GM12878 (cell line): ENCODE data around the gene C10orf90. TPM values are rescaled to one million over a fixed set of nuclear protein-coding genes. Genes with fewer than 3 reads are reported as not detected.

Experiments
- ATAC-seq: fragments of 200-7000 bp; cut with Tn5 transposase; 3 replicates; pipeline ENCODE4 v1.9.1; 2020; ENCODE audit warnings: mild to moderate bottlenecking, moderate library complexity
- BruUV-seq: library from RNA; stranded (reverse); fragments of 400-500 nt; replicated peaks from 2 replicates; lab custom pipeline; 2021; lab: Mats Ljungman, UMichigan
- CTCF ChIA-PET: fragments of 300-600 bp; sonication (Branson Sonifier 250); formaldehyde crosslinking; extraction: SDS; loops from one replicate; lab custom pipeline; 2021; ENCODE audit warnings: inconsistent platforms; lab: Yijun Ruan, JAX
- POLR2A ChIA-PET: fragments of 350-600 bp; formaldehyde crosslinking; extraction: SDS; loops from one replicate; lab custom pipeline; 2021; ENCODE audit warnings: inconsistent platforms; lab: Charles Lee
- RAD21 ChIA-PET: fragments of 300-600 bp; sonication (Branson Sonifier 250); formaldehyde crosslinking; loops from one replicate; lab custom pipeline; 2023; ENCODE audit warnings: antibody characterized with exemption; ENCODE audit not compliant: unreplicated experiment; lab: Charles Lee
- SMC1A ChIA-PET: fragments of 300-600 bp; sonication (Branson Sonifier 250); formaldehyde crosslinking; loops from one replicate; lab custom pipeline; 2023; ENCODE audit not compliant: unreplicated experiment, uncharacterized antibody; lab: Charles Lee
- DNase-seq: peaks from one replicate; pipeline ENCODE4 v3.0.0-alpha.2; 2011; ENCODE audit warnings: low read depth, low spot score
- FAIRE-seq: peaks from 3 replicates; lab custom pipeline; 2011; peaks lifted over from hg19 to GRCh38; lab: Jason Lieb, UNC
- H2AFZ ChIP-seq: 2 replicates; pipeline ENCODE4 v1.6.0; 2011; ENCODE audit warnings: low read depth, low read length, control low read depth; ENCODE audit not compliant: control insufficient read depth
- H3K27ac ChIP-seq: 2 replicates; pipeline ENCODE4 v1.5.1; 2011; ENCODE audit warnings: control low read depth; ENCODE audit not compliant: control insufficient read depth, insufficient read depth
- H3K27me3 ChIP-seq, 2 experiments: replicated peaks in 1 of 2; 2 replicates each; pipeline versions ENCODE4 v1.6.0 to v1.6.1; 2011; ENCODE audit warnings: low read length in 1 of 2; ENCODE audit not compliant: control insufficient read depth in 2 of 2, insufficient read depth in 2 of 2
- H3K36me3 ChIP-seq, 2 experiments: 2 replicates each; pipeline ENCODE4 v1.5.1; 2011; ENCODE audit warnings: low read length in 1 of 2; ENCODE audit not compliant: control insufficient read depth in 2 of 2, insufficient read depth in 2 of 2
- H3K4me1 ChIP-seq: 2 replicates; pipeline ENCODE4 v1.6.1; 2011; ENCODE audit warnings: mild to moderate bottlenecking, low read length, moderate library complexity, mixed read lengths; ENCODE audit not compliant: control insufficient read depth, insufficient read depth
- H3K4me2 ChIP-seq: 2 replicates; pipeline ENCODE4 v1.6.0; 2011; ENCODE audit warnings: control low read depth; ENCODE audit not compliant: control insufficient read depth, insufficient read depth
- H3K4me3 ChIP-seq: fragments of 200-600 bp; sonication (generic); 2 replicates; pipeline ENCODE4 v1.5.1; 2016
- H3K79me2 ChIP-seq: 2 replicates; pipeline ENCODE4 v1.6.0; 2011; ENCODE audit warnings: low read length; ENCODE audit not compliant: control insufficient read depth, insufficient read depth
- H3K9ac ChIP-seq: 2 replicates; pipeline ENCODE4 v1.8.0; 2011; ENCODE audit warnings: low read length, control low read depth, mixed read lengths; ENCODE audit not compliant: control insufficient read depth, insufficient read depth
- H3K9me3 ChIP-seq: replicated peaks from 3 replicates; pipeline ENCODE4 v1.5.1; 2011; ENCODE audit warnings: mild to moderate bottlenecking, low read length; ENCODE audit not compliant: control insufficient read depth, insufficient read depth
- H4K20me1 ChIP-seq: 2 replicates; pipeline ENCODE4 v1.6.0; 2011; ENCODE audit not compliant: control insufficient read depth, insufficient read depth
- CREB1 ChIP-seq: IDR thresholded peaks from 2 replicates; pipeline ENCODE4 v1.6.1; 2012; ENCODE audit warnings: low read depth, mild to moderate bottlenecking, inconsistent platforms
- E4F1 ChIP-seq: fragments of 450-650 bp; IDR thresholded peaks from 2 replicates; pipeline ENCODE4 v1.6.1; 2018; ENCODE audit warnings: borderline replicate concordance, mild to moderate bottlenecking; ENCODE audit not compliant: partially characterized antibody
- EGR1 ChIP-seq, 2 experiments: IDR thresholded peaks; 1 replicate in 1 of 2; 2 replicates in 1 of 2; pipeline ENCODE4 v1.6.1; 2011 to 2012; ENCODE audit warnings: low read depth in 2 of 2, low read length in 2 of 2, borderline replicate concordance in 1 of 2, mild to moderate bottlenecking in 1 of 2, moderate library complexity in 1 of 2
- ELK1 ChIP-seq: IDR thresholded peaks from 2 replicates; pipeline ENCODE4 v1.6.1; 2012; ENCODE audit warnings: low read depth, low read length, improper control_type of control experiment
- KLF5 ChIP-seq: fragments of 450-650 bp; IDR thresholded peaks from 2 replicates; pipeline ENCODE4 v1.6.1; 2014; ENCODE audit warnings: mild to moderate bottlenecking; ENCODE audit not compliant: partially characterized antibody
- MTA2 ChIP-seq: fragments of 450-650 bp; IDR thresholded peaks from 2 replicates; pipeline ENCODE4 v1.6.1; 2016; ENCODE audit warnings: low read depth, mild to moderate bottlenecking, moderate library complexity
- MTA3 ChIP-seq: IDR thresholded peaks from 2 replicates; pipeline ENCODE4 v1.6.1; 2012; ENCODE audit warnings: low read length, inconsistent platforms, borderline replicate concordance
- NFIC ChIP-seq: IDR thresholded peaks from 2 replicates; pipeline ENCODE4 v1.6.1; 2012; ENCODE audit warnings: low read depth, mild to moderate bottlenecking, inconsistent platforms, low read length, moderate library complexity
- NFYB ChIP-seq: IDR thresholded peaks from 2 replicates; pipeline ENCODE4 v1.6.1; 2011; ENCODE audit warnings: low read depth, mild to moderate bottlenecking, low read length, improper control_type of control experiment, moderate library complexity; ENCODE audit not compliant: insufficient read depth
- NKRF ChIP-seq: fragments of 450-650 bp; conservative IDR thresholded peaks from 2 replicates; pipeline ENCODE4 v1.6.1; 2017; ENCODE audit warnings: mild to moderate bottlenecking, moderate library complexity
- RB1 ChIP-seq: fragments of 450-650 bp; formaldehyde crosslinking; IDR thresholded peaks from 2 replicates; pipeline ENCODE4 v1.6.1; 2017; ENCODE audit warnings: mild to moderate bottlenecking, borderline replicate concordance
- RFX5 ChIP-seq: IDR thresholded peaks from 2 replicates; pipeline ENCODE4 v1.6.1; 2011; ENCODE audit warnings: low read depth, low read length, improper control_type of control experiment
- ZNF384 ChIP-seq: IDR thresholded peaks from 2 replicates; pipeline ENCODE4 v1.6.1; 2012; ENCODE audit warnings: low read depth, mild to moderate bottlenecking, low read length, improper control_type of control experiment, borderline replicate concordance
- ZNF622 ChIP-seq: fragments of 450-650 bp; IDR thresholded peaks from 2 replicates; pipeline ENCODE4 v1.6.1; 2017; ENCODE audit warnings: mild to moderate bottlenecking, inconsistent platforms
- WGBS: methylation state at CpG from one replicate; pipeline ENCODE4 v1.1.6; 2016; ENCODE audit warnings: low lambda C conversion rate; ENCODE audit not compliant: insufficient replicate concordance, insufficient coverage; ENCODE audit errors: missing lambda C conversion rate; 5-methylcytosine and 5-hydroxymethylcytosine counted together
- in situ Hi-C: fragments of 300-500 bp; cut with MboI; formaldehyde crosslinking; loops from 9 replicates; pipeline ENCODE4 v1.14.3; 2018; ENCODE audit warnings: mixed read lengths
- intact Hi-C: fragments of 100-400 bp; cut with micrococcal nuclease; formaldehyde crosslinking; loops from one replicate; pipeline ENCODE4 v1.14.2; 2022; ENCODE audit not compliant: unreplicated experiment
- polyA plus RNA-seq, 11 experiments: library from polyadenylated mRNA; depleted of rRNA in 4 of 11; unstranded in 6 of 11; stranded (reverse) in 5 of 11; fragments of >200 nt; fragmentation: Nextera tagmentation in 4 of 11; fragmentation: Illumina TruSeq in 1 of 11; extraction: Ambion mirVana in 4 of 11; extraction: Trizol in 1 of 11; gene quantifications; 1 replicate in 1 of 11; 2 replicates in 10 of 11; pipeline versions ENCODE4 v1.2.1 to v1.2.3, GENCODE V29; 2011 to 2016; ENCODE audit warnings: inconsistent platforms in 2 of 11, missing spikeins in 2 of 11, low read depth in 1 of 11
- total RNA-seq, 4 experiments: library from RNA; depleted of rRNA in 3 of 4; stranded (reverse); fragments of >200 nt in 3 of 4; fragmentation: Illumina TruSeq in 1 of 4; extraction: Trizol in 1 of 4; gene quantifications; 2 replicates each; pipeline versions ENCODE4 v1.2.1 to v1.2.3, GENCODE V29; 2013 to 2021

C10orf90 gene
- total and polyA plus RNA-seq, 10 of the 15 experiments (the other 5 are each of a cell fraction or from before 2014, with no cell fraction given): 0.04 TPM; not detected in 9

GRCh38 chr10:126454045-126454751 is 216.3 kb downstream of the C10orf90 start:
- TF ChIP-seq EGR1 (IDR thresholded peaks at IDR 0.05; ENCODE audit: borderline replicate concordance in 1 of 2, low read depth in 2 of 2, low read length in 2 of 2) (no peak), RFX5 (no peak), ZNF622 (no peak), NKRF (no peak), RB1 (no peak), ELK1 (no peak), MTA2 (no peak), NFIC (no peak), NFYB (no peak), E4F1 (no peak), MTA3 (no peak), CREB1 (no peak), ZNF384 (no peak), KLF5 (no peak)
- SMC1A ChIA-PET: no interaction called here
- 2% methylated on average over 4 of the region's 4 CpGs for WGBS
- CTCF ChIA-PET: no interaction called here
- Histone ChIP-seq H3K4me3 (no peak overlapping the region), H4K20me1 (no peaks in the 10 kb centered on the region), H3K4me1 (no peaks in the 10 kb centered on the region), H3K79me2 (no peaks in the 10 kb centered on the region), H3K27ac (no peak overlapping the region), H3K27me3 (no peaks in the 10 kb centered on the region), H3K9me3 (no peaks in the 10 kb centered on the region), H3K9ac (no peak overlapping the region), H2AFZ (no peak overlapping the region), H3K4me2 (no peak overlapping the region), H3K36me3 (no peaks in the 10 kb centered on the region)
- POLR2A ChIA-PET: no interaction called here
- in situ Hi-C loops: no loop called here
- FAIRE-seq (no peak), DNase-seq (no peak), ATAC-seq (no peak)
- BruUV-seq: no TSS peak
- RAD21 ChIA-PET: no interaction called here
- intact Hi-C loops: no loop called here
